Chondrocyte (in vitro differentiated cells): ENCODE results near the gene PIM3. TPM values are rescaled to one million over a fixed set of nuclear protein-coding genes. Genes with fewer than 3 reads are reported as not detected.

ENCODE experiments used
- DNase-seq: peaks from one replicate; pipeline ENCODE4 v3.0.0; 2021; ENCODE audit warnings: mixed read lengths, low spot score
- H3K27ac Mint-ChIP-seq: one replicate; pipeline ENCODE4 v1.8.0; 2021; ENCODE audit warnings: mild to moderate bottlenecking, moderate library complexity, mixed read lengths; ENCODE audit not compliant: unreplicated experiment
- H3K27me3 Mint-ChIP-seq: 2 replicates; pipeline ENCODE4 v1.8.0; 2021; ENCODE audit warnings: low read depth, mixed read lengths
- H3K36me3 Mint-ChIP-seq: 2 replicates; pipeline ENCODE4 v1.8.0; 2021; ENCODE audit warnings: low read depth, mixed read lengths
- H3K4me1 Mint-ChIP-seq: 2 replicates; pipeline ENCODE4 v1.8.0; 2021; ENCODE audit warnings: low read depth, mild to moderate bottlenecking, mixed read lengths
- H3K4me3 Mint-ChIP-seq: one replicate; pipeline ENCODE4 v1.8.0; 2021; ENCODE audit warnings: mild to moderate bottlenecking, moderate library complexity, mixed read lengths; ENCODE audit not compliant: unreplicated experiment
- H3K9me3 Mint-ChIP-seq: 2 replicates; pipeline ENCODE4 v1.8.0; 2021; ENCODE audit warnings: low read depth, mixed read lengths
- CTCF ChIP-seq: fragments of 200-600 bp; sonication (generic); IDR thresholded peaks from 2 replicates; pipeline ENCODE4 v1.5.0; 2021; ENCODE audit warnings: antibody characterized with exemption, mild to moderate bottlenecking, moderate library complexity
- total RNA-seq: library from RNA; stranded (reverse); gene quantifications from 3 replicates; pipeline ENCODE4 v1.2.1, GENCODE V29; 2021

PIM3 gene
- total RNA-seq, 1 donor from 2014 or later: 18.2 TPM

GRCh38 chr22:49924113-49924833 lies 36.3 kb upstream of the PIM3 start:
- no peak for TF ChIP-seq CTCF
- H3K4me3 Mint-ChIP-seq: no peak overlapping the region
- H3K9me3 Mint-ChIP-seq: no peaks in the 10 kb centered on the region
- peaks cover 7% of the 10 kb centered on the region for H3K36me3 Mint-ChIP-seq
- peaks cover 7% of the 10 kb centered on the region for H3K4me1 Mint-ChIP-seq
- DNase-seq: no peak
- H3K27me3 Mint-ChIP-seq: no peaks in the 10 kb centered on the region
- no peak overlapping the region for H3K27ac Mint-ChIP-seq

- DNase-seq: no peak
- Mint-ChIP-seq H3K36me3 (peaks cover 7% of the 10 kb centered on the region), H3K4me1 (no peaks in the 10 kb centered on the region)
These were observed 34.9 kb upstream of the PIM3 start for GRCh38 chr22:49925525-49926128.

GRCh38 chr22:49926916-49927315 lies 33.7 kb upstream of the PIM3 start:
- Mint-ChIP-seq H3K4me1 (peaks cover 6% of the 10 kb centered on the region), H3K9me3 (no peaks in the 10 kb centered on the region), H3K27ac (no peak overlapping the region), H3K27me3 (no peaks in the 10 kb centered on the region), H3K36me3 (peaks cover 7% of the 10 kb centered on the region), H3K4me3 (no peak overlapping the region)
- DNase-seq: no peak
- TF ChIP-seq CTCF: no peak

More at GRCh38 chr22:49925525-49926128, 34.9 kb upstream of the PIM3 start:
- TF ChIP-seq CTCF: no peak
- Mint-ChIP-seq H3K4me3 (no peak overlapping the region), H3K9me3 (no peaks in the 10 kb centered on the region), H3K27ac (no peak overlapping the region), H3K27me3 (no peaks in the 10 kb centered on the region)

- Mint-ChIP-seq H3K9me3 (no peaks in the 10 kb centered on the region), H3K4me1 (peaks cover 6% of the 10 kb centered on the region), H3K4me3 (no peak overlapping the region), H3K27me3 (no peaks in the 10 kb centered on the region), H3K36me3 (peaks cover 7% of the 10 kb centered on the region), H3K27ac (no peak overlapping the region)
- TF ChIP-seq CTCF: no peak
- DNase-seq: no peak
These were observed 32.9 kb upstream of the PIM3 start for GRCh38 chr22:49927483-49928184.

- H3K4me3 Mint-ChIP-seq: no peak overlapping the region
- peaks cover 9% of the 10 kb centered on the region for H3K4me1 Mint-ChIP-seq
- DNase-seq: no peak
- no peaks in the 10 kb centered on the region for H3K9me3 Mint-ChIP-seq
- H3K27me3 Mint-ChIP-seq: no peaks in the 10 kb centered on the region
- no peak overlapping the region for H3K27ac Mint-ChIP-seq
- H3K36me3 Mint-ChIP-seq: peaks cover 7% of the 10 kb centered on the region
- TF ChIP-seq CTCF: no peak
These were observed 32.4 kb upstream of the PIM3 start for GRCh38 chr22:49928185-49928495.
